Activated CD4-positive, alpha-beta T cell treated with anti-CD3 and anti-CD28 coated beads for 4 hours (primary cell): ENCODE measurements around the gene ITGA1.
"Not testable (repeated sequence)": the region's sequence is repeated elsewhere in the genome, so short reads cannot be mapped to it uniquely, and the experiment has no call there.

Experiments used
- DNase-seq, 2 donors: peaks; one replicate each; pipeline ENCODE4 v3.0.0-alpha.2; 2020

ITGA1 gene

DNA sequence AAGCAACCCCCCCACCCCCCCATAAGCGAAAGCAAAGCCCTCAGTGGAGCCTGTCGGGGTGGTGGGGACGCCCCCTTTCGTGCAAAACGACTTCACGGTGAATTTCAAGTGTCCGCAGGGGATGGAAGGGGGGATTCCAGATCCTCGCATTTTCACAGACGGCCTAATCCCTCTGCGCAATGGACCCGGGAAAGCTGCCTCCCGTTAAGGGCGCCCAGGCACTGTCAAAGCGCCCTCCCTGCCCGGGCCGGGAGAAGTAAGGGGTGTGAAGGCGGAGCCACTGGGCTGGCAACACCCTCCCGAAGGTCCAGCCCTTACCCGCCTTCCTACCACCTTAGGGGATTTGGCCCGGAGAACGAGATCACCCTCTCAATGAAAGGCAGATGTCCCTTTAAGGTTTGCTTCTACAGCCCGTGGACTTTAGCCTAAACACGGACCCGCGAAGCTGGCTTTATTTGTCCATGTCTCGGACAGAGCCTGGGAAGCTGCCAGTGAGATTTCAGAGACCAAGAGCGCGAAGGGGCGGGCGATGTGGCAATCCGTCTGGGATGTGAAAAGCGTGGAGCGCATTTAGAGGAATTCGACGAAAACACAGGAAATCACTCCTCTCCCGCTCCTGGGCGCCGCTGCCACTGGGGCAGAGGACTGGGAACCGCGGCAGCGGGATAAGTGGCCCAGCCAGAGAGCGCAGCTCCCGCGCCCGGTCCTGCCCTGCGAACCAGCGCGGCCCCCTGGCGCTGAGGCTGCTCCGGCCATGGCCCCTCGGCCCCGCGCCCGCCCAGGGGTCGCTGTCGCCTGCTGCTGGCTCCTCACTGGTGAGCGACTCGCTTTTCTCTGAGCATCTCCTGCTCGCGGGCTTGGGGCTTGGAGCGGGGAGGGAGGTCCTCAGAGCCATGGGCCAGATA lies at the start of gene ITGA1, which contains the start of gene PELO:
ITGA1 (plus strand) TSS at position 317 of the 905 bp plus-strand sequence; CDS start at position 755, 438 bp downstream.
PELO (plus strand) TSS at position 317 of the 905 bp plus-strand sequence. CDS start 12,479 bp downstream, outside the sequence.
- peak; percentile 26 to 42 for DNase-seq

DNA sequence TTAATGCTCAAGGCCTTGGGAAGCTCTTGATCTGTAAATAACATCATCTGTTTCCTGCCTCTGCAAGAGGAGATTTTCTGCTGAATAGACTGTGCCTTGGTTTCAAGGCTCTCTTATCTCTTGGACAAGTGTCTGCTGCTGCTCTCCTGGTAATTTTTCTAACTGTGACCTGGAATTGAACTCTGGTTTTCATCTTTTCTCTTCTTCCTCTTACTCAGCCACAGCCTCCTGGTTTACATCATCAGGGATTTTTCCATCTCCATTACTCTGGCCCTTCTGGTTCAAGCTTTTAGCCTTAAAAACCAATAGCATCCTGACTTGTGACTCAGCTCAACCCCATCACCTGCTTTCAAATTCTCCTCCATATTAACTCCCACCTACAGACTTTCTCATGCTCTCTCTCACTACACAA lies 49.6 kb upstream of the ITGA1 start:
- no peak for DNase-seq

DNA sequence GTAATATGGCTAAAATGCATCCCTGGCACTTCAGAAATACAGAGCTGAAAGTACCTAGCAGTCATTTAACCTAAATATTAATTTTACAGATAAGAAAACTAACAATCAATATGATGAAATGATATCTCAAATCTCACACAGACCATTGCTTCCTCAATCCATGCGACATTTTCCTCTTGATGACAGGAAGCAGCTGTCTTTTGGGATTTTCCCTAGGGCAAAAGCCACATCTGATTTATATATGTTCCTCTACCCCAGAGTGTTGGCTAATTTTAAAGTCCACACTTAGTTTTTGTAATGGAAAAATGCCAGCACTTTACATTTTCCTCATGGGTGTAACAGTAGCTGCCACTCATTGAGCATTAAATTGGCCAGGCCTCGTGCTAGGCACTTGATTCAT lies 47.7 kb upstream of the ITGA1 start:
- DNase-seq, result no peak

DNA sequence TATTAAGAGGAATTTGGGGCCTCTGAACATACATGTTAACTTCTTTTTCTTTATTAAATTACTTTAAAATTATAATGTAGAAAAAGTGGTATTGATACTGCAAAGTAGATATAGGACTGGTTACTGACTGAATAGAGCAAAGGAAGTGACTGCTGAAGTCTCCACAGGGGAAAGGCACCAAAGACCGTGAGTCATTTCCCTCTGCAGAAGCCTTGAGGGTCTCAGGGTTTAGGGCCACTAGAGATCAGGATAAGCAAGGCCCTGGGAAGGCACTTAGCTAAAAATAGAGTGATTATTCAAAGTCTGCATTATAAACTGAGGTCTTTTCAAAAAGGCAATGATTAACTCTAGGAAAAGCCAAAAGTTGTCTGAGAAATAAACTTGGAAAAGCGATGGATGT lies 44.7 kb upstream of the ITGA1 start:
- DNase-seq, result no peak

DNA sequence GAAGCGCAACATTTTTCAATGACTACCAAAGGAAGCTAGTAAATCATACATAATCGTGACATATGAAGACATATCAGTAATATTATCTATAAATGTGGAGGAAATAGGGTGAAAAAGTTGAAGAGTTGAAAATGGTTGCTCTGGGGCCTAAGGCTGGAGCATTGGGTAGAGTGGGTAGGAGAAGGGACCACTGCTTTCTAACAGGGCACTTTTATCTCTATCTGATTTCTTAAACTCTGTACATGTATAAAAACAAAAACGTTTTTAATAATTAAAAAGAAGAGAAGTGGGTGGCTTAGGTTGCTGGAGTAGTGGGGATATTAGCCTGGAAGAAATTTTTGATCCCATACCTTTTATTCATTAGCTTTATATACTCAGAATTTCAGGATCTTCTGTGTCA lies 44.2 kb upstream of the ITGA1 start:
- DNase-seq, result no peak

DNA sequence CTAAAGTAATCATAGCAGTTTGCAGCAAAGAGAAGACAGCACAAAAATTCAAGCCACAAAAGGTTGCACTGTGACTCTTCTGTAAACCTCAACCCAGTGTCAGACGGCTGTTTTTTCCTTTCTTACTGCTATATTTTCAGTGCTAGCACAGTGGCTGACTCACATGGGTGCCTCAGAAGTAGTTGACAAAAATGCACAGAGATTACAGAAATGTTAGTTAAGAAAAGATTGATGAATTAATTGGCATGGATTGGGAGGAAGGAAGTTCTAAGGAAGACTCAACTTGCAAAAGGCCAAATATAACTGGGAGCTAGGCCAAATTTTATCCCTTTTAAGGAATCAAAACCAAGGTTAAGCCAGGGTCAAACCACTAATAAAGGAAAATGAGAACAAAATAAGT lies 43.7 kb upstream of the ITGA1 start:
- DNase-seq, result peak; percentile 23 to 35

DNA sequence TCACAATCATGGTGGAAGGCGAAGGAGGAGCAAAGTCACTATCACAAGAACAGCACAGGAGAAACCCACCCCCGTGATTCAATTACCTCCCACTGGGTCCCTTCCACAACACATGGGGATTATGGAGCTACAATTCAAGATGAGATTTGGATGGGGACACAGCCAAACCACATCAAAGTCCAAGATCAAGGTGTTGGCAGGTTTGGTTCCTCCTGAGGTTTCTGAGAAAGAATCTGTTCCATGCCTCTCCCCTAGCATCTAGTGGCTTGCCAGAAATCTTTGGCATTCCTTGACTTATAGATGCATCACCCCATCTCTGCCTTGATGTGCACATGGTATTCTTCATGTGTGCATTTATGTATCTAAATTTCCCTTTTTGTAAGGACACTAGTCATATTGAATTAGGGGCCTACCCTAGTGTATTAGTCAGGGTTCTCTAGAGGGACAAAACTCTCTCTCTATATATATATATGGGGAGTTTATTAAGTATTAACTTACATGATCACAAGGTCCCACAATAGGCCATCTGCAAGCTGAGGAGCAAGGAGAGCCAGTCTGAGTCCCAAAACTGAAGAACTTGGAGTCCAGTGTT lies 42.8 kb upstream of the ITGA1 start:
- not testable (repeated sequence) for DNase-seq

DNA sequence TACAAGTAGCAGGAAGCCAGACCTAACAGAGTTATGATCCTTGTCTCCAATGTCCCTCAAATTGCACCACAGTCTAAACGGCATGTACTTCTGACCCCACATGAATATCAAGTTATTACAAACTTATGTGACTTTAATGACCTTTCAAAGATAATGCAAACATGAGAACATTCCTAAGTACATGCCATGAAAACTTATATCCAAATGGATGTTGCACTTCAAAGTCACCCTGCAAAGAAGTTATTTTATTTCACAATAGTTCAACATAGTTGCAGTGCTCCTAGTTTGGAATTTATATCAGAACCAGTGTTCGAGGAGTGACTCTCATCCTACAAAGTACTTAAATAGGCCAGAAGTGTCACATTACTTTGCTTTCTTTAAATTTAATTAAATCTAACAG lies 41.2 kb upstream of the ITGA1 start:
- DNase-seq, result no peak

DNA sequence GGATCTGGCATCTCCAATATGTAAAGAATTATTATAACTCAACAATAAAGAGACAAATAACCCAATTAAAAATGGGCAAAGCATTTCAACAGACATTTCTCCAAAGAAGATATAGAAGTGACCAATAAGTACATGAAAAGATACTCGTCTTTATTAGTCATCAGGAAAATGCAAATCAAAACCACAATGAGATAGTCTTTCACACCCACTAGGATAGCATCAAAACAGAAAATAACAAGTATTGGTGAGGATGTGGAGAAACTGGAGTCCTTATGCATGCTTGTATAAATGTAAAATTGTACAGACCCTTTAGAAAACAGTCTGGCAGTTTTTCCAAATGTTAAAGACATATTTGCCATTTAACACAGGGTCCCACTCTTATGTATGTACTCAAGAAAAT lies 39.1 kb upstream of the ITGA1 start:
- DNase-seq, result no peak

DNA sequence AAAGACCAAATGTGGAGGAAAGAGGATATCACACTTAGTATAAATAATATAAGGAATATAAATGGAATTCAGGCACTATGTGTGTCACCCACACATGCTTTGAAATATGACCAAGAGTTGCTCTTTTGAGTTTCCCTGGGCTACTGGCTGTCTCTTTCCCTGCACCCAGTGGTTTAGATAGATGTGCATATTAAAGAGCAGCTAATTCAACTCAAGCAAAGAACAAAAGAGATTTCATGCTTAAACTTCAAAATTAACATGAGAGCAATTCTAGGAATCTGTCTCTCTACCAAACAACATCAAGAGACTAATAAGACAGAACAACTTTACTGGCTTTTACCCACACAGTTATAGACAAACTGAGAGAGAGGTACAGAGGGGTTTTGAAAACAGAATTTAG lies 38.0 kb upstream of the ITGA1 start:
- DNase-seq, result no peak

DNA sequence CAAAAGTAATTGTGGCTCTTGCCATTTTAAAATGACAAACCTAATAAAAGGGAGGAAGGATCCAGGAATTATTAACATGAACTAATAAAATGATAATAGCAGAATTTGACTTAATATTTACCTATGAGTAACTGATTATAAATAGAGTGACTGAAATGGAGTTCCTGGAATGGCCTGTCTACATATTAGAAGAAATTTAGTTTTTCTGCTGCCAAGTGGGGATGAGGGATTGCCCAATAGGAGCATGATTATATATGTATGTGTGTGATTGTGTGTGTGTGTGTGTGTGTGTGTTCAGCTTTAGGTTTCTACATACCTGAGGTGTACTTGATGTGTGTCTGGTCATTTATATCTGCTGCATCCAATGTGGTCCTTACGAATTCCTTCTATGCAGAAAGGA lies 36.6 kb upstream of the ITGA1 start:
- DNase-seq, result no peak

DNA sequence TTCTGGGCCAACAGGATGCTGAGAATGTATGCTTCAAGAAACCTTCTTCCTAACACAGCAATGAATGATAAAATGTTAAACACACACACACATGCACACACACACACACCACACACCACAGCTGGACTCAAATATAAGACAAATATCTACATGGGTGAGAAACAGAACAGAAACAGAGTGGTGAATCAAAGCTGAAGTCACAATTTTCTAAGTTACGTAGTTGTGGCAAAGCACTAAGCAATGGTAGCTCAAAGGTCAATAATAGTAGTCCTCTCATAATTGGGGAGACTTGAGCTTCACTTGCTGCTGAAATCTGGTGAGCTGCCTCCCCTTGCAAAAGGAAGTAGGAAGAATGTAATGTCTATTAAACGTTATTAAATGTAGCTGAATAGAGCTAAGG lies 33.7 kb upstream of the ITGA1 start:
- DNase-seq, result no peak

DNA sequence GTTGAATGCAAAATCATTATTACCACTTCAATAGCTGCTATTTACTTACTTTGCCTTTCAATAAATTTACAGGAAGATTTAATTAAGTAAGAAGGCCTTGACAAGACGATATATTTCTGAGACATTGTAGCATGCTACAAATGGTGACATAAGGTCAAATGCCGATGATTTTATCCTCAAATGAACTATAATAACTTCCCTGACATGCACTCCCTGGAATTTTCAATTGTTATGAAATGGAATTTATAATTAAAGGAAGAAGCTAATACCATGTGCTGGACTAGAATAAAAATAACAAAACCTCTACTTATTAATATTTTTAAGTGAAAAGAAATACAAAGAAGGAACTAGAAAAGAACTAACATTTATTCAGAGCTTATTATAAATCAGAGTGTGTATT lies 30.2 kb upstream of the ITGA1 start:
- DNase-seq, result no peak

DNA sequence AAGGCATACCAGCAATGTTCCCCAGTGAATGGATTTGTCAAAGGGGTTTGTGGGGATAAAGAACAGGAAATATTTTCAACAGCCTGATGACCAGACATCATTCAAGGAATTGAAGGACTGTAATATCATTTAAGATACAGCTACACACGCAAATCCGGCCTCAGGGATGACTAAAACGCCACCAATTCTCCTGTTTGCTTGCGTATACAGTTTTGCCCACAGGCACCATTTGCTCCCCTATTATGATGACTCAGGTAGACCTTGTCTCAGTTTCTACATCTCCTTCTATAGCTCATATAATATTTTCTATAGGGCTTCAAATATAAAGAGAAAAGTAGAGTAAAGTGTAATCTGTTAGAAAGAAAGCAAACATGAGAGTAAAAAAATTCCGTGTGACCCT lies 29.7 kb upstream of the ITGA1 start:
- DNase-seq, result no peak

DNA sequence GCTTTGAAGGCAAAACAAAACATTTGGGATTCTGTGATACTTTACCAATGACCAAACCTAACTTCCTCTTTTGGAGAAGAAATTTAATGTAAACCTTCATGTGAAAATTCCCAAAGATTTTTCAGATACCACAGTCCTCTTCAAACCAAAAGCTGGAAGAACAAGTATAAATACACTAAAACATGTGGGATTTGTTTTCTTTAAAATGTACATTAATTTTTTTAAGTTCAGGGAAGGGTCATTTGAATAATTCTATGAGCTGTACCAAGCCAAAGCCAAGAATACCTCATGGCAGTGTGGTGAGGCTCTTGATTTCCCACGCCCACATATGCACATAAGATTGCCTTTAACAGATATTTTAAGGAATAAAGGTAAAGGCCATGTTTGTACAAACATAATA lies 28.4 kb upstream of the ITGA1 start:
- DNase-seq, result no peak

DNA sequence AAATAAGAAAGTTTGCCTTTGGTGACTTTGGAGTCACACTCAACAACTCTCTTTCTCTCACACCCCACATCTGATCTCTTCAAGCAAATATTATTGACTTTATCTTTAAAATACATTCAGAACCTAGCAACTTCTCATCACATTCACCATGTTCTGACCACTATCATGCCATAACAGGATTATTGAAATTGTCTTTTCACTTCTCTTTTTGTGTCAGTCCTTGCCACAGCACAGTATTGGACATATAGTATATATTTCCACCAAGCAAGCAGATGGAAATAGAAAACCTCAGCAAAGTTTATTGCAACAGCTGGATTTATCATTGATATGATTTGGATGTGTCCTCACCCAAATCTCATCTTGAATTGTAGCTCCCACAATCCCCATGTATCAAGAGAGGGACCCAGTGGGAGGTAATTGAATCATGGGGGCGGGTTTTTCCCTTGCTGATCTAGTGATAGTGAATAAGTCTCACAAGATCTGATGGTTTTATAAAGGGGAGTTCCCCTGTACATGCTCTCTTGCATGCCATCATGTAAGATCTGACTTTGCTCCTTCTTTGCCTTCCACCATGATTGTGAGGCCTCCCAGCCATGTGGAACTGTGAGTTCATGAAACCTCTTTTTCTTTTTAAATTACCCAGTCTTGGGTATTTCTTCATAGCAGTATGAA lies 26.9 kb upstream of the ITGA1 start:
- peak in 1 of 2 donors; percentile 15 for DNase-seq

DNA sequence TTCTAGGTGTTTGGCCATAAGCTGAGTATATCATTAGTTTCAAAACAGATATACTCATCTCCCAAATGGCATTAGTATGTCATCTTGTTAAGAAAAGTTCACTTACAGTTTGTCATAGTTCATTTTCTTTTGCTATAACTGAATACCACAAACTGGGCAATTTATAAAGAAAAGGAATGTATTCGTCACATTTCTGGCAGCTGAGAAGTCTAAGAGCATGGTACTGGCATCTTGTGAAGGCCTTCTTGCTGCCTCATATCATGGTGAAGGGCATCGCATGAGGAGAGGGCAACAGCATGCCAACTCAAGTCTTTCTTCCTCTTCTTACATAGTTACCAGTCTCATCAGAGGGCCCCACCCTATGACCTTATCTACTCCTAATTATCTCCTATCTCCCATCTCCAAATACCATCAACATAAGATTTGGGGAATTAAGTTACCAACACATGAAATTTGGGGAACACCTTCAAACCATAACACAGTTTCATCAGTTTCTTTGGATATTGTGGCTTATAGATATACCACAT lies 20.4 kb upstream of the ITGA1 start:
- no peak for DNase-seq

DNA sequence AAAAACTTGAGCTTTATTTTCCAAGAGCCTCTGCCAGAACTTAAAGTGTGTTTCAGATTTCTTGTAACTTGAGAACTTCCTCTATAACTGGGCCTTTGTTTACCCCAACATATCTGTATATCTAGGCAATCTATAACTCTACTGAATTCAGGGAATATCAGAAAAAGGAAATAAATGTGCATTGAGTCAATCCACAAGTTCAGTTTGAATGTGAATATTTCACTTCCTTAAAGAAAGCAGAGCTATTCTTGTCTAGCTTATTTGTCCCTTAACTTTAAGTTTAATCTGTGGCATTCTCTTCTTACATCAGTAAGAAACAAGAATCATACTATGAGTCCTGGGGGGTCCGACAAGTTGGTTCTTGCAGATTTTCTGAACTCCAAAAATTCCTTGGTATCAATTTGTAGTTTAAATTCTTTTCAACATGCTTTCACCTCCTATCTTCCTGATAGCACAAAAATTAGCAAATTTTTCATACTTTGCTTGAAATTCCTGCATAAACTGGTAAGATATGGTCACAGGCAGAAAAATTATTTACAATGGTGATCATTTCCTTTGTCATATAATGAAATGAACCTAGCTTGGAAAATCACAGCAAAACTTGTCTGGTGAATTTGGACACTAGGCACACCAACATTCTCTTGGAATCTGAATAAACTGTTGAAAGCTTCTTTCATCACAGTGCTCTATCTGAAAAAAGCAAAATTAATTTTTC lies 19.8 kb upstream of the ITGA1 start:
- no peak for DNase-seq

DNA sequence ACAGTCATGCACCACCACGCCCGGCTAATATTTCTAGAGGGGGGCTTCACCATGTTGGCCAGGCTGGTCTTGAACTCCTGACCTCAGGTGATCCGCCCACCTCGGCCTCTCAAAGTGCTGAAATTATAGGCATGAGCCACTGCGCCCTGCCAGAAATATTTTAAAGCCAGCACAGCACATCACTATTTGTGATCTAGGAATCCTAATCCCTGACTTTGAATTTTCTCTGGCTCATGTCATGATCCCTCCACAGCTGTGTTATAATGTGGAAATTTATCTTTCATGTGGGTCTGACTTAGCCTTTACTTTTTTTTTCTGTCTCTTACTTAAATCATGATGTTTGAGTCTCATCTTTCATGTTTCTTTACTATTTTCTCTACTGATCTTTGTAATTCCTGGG lies 18.7 kb upstream of the ITGA1 start:
- no peak for DNase-seq

DNA sequence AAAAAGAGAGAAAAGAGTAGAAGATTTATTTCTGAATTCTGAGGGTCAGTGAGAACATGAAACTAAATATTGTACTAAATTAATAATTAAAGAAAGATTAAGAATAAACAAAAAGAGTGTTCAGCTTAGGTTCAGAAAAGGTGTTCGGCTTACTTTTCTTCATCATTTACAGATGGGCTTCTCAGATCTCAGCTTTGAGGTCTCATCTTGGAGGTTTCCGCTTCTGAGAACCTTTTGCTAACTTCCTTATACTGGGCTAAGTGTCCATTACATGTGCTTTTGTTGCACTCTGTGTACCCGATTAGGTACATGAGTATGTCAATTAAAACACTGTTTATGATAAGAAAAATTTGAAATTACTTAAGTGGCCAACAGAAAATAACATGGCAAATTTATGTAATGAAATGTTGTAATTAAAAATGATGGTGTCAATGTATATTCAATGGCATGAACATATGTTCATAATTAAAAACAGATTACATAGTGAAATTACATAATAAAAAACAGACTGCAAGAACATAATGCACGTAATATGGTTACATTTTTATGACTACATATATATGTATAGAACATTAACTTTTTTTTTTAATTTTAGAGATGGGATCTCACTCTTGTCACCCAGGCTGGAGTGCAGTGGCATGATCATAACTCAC lies 17.3 kb upstream of the ITGA1 start:
- DNase-seq, result no peak

DNA sequence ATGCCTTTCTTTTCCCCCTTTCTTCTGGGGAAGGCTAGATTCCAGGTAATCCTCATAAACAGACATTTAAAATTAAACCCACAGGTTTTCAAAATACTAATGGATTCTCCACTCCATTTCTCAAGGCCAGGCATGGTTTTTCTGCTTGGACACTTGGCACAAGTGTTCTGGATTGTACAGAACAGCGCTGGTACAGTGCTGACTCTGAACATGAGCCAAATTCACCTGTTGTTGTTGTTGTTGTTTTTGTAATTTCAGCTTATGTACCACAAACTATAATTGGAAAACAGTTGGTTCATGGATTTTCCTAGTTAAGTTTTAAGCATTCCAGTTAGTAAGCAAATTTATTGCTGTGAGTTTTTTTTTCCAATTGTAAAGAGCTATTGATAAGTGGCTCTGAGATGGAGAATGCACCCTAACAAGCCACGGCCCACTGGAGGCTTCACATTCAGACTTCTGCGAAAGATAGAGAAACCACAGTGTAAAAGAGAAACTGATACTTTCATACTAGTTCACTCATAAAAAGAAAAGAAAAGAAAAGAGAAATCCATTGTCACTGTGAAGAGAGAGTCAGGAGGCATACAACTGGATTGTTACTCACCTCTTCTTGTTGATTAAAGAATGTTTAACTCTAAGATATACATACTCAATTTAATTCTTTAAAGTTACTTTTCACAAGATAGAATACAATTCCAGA lies 16.2 kb upstream of the ITGA1 start:
- peak; percentile 3 to 11 for DNase-seq

DNA sequence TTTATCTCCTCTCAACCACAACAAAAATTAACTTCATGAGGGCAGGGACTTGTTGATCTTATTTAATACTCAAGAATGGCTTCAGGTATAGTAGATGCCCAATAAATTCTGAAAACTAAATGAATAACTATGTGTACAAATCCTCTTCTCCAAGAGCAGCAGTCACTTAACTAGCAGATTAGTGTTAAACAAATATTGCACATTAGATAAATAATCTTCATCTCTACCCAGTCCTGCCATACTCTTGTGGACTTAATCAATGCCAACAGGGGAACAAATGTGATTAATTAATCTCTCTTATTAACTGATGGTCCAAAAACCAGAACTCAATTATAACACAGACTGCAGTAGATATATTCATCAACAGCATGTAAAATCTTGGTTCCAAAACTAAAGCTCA lies 15.0 kb upstream of the ITGA1 start:
- DNase-seq, result no peak
